Astrocyte of the spinal cord (primary cell): ENCODE measurements around the gene LONRF2.

Experiments
- DNase-seq: peaks from one replicate; pipeline ENCODE4 v3.0.0; 2011; ENCODE audit warnings: low read depth, low spot score
- H3K4me3 ChIP-seq: 2 replicates; pipeline ENCODE4 v1.5.1; 2011; ENCODE audit warnings: low read depth, mild to moderate bottlenecking, low read length, moderate library complexity
- CTCF ChIP-seq: IDR thresholded peaks from 2 replicates; pipeline ENCODE4 v1.5.1; 2012; ENCODE audit warnings: low read depth, mild to moderate bottlenecking, low read length, inconsistent platforms
- in situ Hi-C: cut with HindIII; loops from 2 replicates; pipeline ENCODE4 v1.10.0; 2017; ENCODE audit warnings: low sequenced_read_pairs

The LONRF2 gene

GRCh38 chr2:100292022-100292580, 30.2 kb downstream of the LONRF2 start:
- DNase-seq = peak; percentile 85
- in situ Hi-C loops = no loop called here
- TF ChIP-seq CTCF = no peak
- H3K4me3 ChIP-seq = no peak overlapping the region

DNA sequence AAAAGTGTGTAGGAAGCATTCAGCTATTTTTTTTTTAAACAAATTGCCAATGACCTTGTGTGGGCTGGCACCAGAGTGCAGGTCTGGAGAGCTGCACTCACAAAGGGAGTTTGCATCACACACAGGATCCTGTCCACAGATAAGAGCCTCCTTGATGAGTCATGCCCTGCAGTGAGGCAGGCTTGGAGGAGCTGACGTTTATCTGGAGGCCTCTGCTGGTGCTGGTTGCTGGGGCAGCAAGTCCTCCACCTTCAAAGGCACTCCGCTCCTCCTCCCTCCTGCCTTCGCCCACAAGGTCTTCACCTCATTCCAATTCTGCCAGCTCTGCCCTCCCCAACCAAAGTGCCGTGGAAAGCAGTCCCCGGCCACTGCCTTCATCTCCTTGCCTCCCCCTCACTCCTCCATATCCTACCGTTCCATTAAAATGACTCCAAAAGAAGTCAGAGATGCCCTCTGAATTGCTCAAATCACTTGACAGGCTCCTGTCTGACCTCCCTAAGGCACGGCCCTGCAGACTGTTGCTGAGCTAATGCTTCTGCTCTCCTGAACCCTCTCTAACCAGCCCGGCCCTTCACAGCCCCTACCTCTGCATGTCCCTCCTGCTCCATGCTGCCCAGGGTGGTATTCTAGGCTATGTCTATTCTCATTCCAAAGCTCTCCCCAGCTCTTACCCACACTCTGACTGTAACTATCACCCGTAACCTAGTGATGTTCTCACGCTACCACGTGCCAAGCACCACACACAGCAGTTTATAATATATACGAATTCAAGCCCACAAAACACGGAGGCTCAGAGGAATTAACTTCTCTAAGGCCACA, 30.9 kb downstream of the LONRF2 start:
- in situ Hi-C loops = no loop called here
- no peak overlapping the region for H3K4me3 ChIP-seq
- peak; percentile 97 for DNase-seq
- no peak for TF ChIP-seq CTCF

- in situ Hi-C loops = no loop called here
- no peak for TF ChIP-seq CTCF
- no peak for DNase-seq
- H3K4me3 ChIP-seq = no peak overlapping the region
These were observed 31.6 kb downstream of the LONRF2 start for GRCh38 chr2:100290718-100291151.

- no peak for TF ChIP-seq CTCF
- in situ Hi-C loops = no loop called here
- DNase-seq = no peak
- H3K4me3 ChIP-seq = no peak overlapping the region
These were observed 33.3 kb downstream of the LONRF2 start for GRCh38 chr2:100289020-100289419.

GRCh38 chr2:100286318-100286717, 36.0 kb downstream of the LONRF2 start:
- in situ Hi-C loops = no loop called here
- no peak for DNase-seq
- H3K4me3 ChIP-seq = no peak overlapping the region
- TF ChIP-seq CTCF = no peak

DNA sequence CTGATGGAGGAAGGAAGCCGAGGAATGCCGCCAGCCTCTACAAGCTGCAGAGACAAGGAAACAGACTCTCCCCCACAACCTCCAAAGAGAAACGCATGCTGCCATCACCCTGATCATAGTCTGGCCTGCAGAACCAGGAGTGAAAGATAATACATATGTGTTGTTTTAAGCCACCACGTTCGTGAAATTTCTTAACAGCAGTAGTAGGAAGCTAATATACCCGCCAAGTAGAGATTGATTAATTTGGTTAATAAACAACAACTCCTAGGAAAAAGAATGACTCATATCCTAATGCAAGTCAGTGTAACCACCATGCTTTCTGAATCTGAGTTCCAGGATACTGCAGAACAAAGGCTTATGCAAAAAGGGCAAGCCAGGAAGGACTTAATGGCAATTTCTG, 36.6 kb downstream of the LONRF2 start:
- TF ChIP-seq CTCF = no peak
- peak; percentile 89 for DNase-seq
- no peak overlapping the region for H3K4me3 ChIP-seq
- in situ Hi-C loops = no loop called here
